Mammary epithelial cell (primary cell): ENCODE data around the gene KCNIP2.

Experiments used
- EZH2 ChIP-seq: IDR thresholded peaks from 2 replicates; pipeline ENCODE4 v1.6.1; 2012; ENCODE audit warnings: low read length, inconsistent platforms, borderline replicate concordance
- TF ChIP-seq, protein P1 (sequence below), 2 donors: IDR thresholded peaks in 1 of 2; conservative IDR thresholded peaks in 1 of 2; 2 replicates each; pipeline ENCODE4 v1.5.1; 2011 to 2012; ENCODE audit warnings: inconsistent platforms in 2 of 2, low read length in 2 of 2, mild to moderate bottlenecking in 2 of 2, control low read depth in 1 of 2, low read depth in 1 of 2; ENCODE audit not compliant: insufficient read depth in 1 of 2; ENCODE audit errors: extremely low read depth in 1 of 2

DNA sequence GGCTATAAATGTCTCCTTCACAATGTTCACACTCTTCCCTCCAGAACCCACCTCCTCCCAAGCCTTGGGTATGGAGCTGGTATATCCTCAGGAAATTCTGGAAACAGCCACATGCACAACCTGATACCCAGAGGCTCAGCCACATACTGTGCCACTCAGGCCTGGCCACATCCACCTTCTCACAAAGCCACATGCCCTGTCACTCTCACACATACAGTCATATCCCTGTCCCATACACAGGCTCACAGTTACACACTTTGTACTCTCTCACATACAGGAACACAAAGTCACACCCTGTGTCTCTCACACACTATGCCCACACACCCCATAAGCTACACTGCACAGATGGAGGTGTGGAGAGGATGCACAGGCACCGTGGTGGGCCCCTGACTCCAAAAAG is 10.1 kb downstream of the KCNIP2 start:
- TF ChIP-seq, protein P1, sequence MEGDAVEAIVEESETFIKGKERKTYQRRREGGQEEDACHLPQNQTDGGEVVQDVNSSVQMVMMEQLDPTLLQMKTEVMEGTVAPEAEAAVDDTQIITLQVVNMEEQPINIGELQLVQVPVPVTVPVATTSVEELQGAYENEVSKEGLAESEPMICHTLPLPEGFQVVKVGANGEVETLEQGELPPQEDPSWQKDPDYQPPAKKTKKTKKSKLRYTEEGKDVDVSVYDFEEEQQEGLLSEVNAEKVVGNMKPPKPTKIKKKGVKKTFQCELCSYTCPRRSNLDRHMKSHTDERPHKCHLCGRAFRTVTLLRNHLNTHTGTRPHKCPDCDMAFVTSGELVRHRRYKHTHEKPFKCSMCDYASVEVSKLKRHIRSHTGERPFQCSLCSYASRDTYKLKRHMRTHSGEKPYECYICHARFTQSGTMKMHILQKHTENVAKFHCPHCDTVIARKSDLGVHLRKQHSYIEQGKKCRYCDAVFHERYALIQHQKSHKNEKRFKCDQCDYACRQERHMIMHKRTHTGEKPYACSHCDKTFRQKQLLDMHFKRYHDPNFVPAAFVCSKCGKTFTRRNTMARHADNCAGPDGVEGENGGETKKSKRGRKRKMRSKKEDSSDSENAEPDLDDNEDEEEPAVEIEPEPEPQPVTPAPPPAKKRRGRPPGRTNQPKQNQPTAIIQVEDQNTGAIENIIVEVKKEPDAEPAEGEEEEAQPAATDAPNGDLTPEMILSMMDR (conservative IDR thresholded peaks at IDR 0.05 in 1 of 2, IDR thresholded peaks at IDR 0.05 in 1 of 2; ENCODE audit: extremely low read depth in 1 of 2, insufficient read depth in 1 of 2, low read depth in 1 of 2, low read length in 2 of 2): no peak
- TF ChIP-seq EZH2: no peak
